Astrocyte of the spinal cord (primary cell): ENCODE data around the gene ASNS.

Experiments used
- DNase-seq: peaks from one replicate; pipeline ENCODE4 v3.0.0; 2011; ENCODE audit warnings: low read depth, low spot score
- H3K4me3 ChIP-seq: 2 replicates; pipeline ENCODE4 v1.5.1; 2011; ENCODE audit warnings: low read depth, mild to moderate bottlenecking, low read length, moderate library complexity
- CTCF ChIP-seq: IDR thresholded peaks from 2 replicates; pipeline ENCODE4 v1.5.1; 2012; ENCODE audit warnings: low read depth, mild to moderate bottlenecking, low read length, inconsistent platforms
- in situ Hi-C: cut with HindIII; loops from 2 replicates; pipeline ENCODE4 v1.10.0; 2017; ENCODE audit warnings: low sequenced_read_pairs

ASNS gene

DNA sequence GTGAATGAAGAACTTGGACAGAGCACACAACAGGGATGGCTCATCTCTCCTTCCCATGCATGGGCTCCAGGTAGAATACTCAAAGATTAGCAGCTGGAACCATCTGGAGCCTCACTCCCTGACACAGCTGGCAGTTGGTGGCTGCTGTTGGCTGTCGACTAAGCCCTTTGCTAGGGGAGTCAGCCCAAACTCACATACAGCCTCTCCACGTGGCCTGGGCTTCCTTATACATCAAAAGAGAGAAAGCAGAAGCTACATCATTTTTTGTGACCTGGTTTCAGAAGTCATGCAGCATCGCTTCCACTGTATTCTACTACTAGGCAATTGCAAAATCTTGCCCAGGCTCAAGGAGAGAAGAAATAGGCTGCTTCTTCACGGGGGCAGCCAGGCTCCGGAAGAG, 24.4 kb downstream of the ASNS start:
- no peak for DNase-seq
- no peak for TF ChIP-seq CTCF
- in situ Hi-C loops, result no loop called here
- no peak overlapping the region for H3K4me3 ChIP-seq

- in situ Hi-C loops, result no loop called here
- TF ChIP-seq CTCF, result no peak
- DNase-seq, result no peak
- no peak overlapping the region for H3K4me3 ChIP-seq
These were observed 25.3 kb downstream of the ASNS start for GRCh38 chr7:97846945-97847344.

GRCh38 chr7:97845622-97846203, 26.5 kb downstream of the ASNS start:
- TF ChIP-seq CTCF, result peak; percentile 38
- H3K4me3 ChIP-seq, result no peak overlapping the region
- DNase-seq, result peak; percentile 36
- in situ Hi-C loops, result no loop called here

DNA sequence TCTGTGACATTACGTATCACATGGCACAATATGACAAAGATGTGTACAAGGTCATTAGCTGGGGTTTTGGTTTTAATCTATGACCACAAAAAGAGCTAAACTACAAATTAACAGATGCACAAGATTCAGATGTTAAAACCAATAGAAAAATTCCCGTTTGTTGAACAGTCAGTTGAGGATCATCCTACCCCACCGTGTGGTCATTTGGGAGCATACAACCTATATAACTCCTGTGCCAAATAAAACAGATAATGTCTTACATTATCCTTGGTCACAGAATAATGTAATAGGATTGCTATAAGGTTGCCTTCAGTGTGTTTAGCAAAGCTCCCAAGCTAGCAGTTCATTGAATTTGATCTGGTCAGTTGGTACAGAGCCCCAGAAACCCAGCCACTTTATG, 28.2 kb downstream of the ASNS start:
- no peak overlapping the region for H3K4me3 ChIP-seq
- no peak for DNase-seq
- no peak for TF ChIP-seq CTCF
- in situ Hi-C loops, result no loop called here

- in situ Hi-C loops, result no loop called here
- TF ChIP-seq CTCF, result no peak
- no peak overlapping the region for H3K4me3 ChIP-seq
- DNase-seq, result no peak
These were observed 29.3 kb downstream of the ASNS start for GRCh38 chr7:97842772-97843345.

DNA sequence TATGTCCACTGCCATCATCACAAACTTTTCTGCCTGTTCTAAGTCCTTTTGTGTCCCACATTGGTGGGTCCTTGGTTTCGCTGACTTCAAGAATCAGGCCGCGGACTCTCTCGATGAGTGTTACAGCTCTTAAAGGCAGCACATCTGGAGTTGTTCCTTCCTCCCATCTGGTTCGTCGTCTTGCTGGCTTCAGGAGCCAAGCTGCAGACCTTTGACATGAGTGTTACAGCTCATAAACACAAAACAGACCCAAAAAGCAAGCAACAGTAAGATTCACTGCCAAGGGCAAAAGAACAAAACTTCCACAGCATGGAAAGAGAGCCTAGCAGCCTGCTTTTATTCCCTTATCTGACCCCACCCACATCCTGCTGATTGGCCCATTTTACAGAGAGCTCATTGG, 30.2 kb downstream of the ASNS start:
- no peak for TF ChIP-seq CTCF
- no peak overlapping the region for H3K4me3 ChIP-seq
- in situ Hi-C loops, result no loop called here
- DNase-seq, result no peak
